Breast epithelium (tissue), 4 donors: ENCODE results near the gene TAGLN. TPM values are rescaled to one million over a fixed set of nuclear protein-coding genes. Genes with fewer than 3 reads are reported as not detected.

ENCODE experiments used
- DNase-seq, 2 donors: peaks; one replicate each; pipeline ENCODE4 v3.0.0-alpha.2; 2019; ENCODE audit warnings: low spot score in 2 of 2
- H3K27ac ChIP-seq, 2 donors: fragments of 200-600 bp; sonication (generic) in 1 of 2; one replicate each; pipeline ENCODE4 v1.5.1; 2016 to 2019; ENCODE audit warnings: mild to moderate bottlenecking in 1 of 2
- H3K27me3 ChIP-seq, 2 donors: fragments of 200-600 bp; sonication (generic) in 1 of 2; one replicate each; pipeline versions ENCODE4 v1.5.1 to v1.6.0; 2017 to 2019; ENCODE audit warnings: control low read depth in 1 of 2, mild to moderate bottlenecking in 1 of 2
- H3K36me3 ChIP-seq: fragments of 200-600 bp; one replicate; pipeline ENCODE4 v1.5.1; 2019
- H3K4me1 ChIP-seq, 2 donors: fragments of 200-600 bp; sonication (generic); one replicate each; pipeline ENCODE4 v1.5.1; 2016 to 2019; ENCODE audit warnings: control low read depth in 1 of 2
- H3K4me3 ChIP-seq, 3 donors: fragments of 200-600 bp; sonication (generic); 1 replicate in 2 of 3; 2 replicates in 1 of 3; pipeline ENCODE4 v1.5.1; 2016 to 2019; ENCODE audit warnings: mild to moderate bottlenecking in 3 of 3, moderate library complexity in 2 of 3
- H3K9me3 ChIP-seq, 2 donors: fragments of 200-600 bp; sonication (generic) in 1 of 2; one replicate each; pipeline ENCODE4 v1.5.1; 2016 to 2019; ENCODE audit warnings: control low read depth in 1 of 2
- POLR2A ChIP-seq: fragments of 450-650 bp; IDR thresholded peaks from one replicate; pipeline ENCODE4 v1.6.1; 2016; ENCODE audit warnings: antibody characterized with exemption, mild to moderate bottlenecking, moderate library complexity
- POLR2AphosphoS5 ChIP-seq, 3 donors: sonication (generic); formaldehyde crosslinking; IDR thresholded peaks; one replicate each; pipeline ENCODE4 v1.6.1; 2017; ENCODE audit warnings: antibody characterized with exemption in 3 of 3
- intact Hi-C: fragments of 100-400 bp; cut with DNase I; formaldehyde crosslinking; loops from one replicate; pipeline ENCODE4 v1.15.1; 2023; ENCODE audit warnings: low total_unique reads
- total RNA-seq, 3 donors: library from RNA; depleted of rRNA; stranded (reverse); fragments of >200 nt; gene quantifications; one replicate each; pipeline ENCODE4 v1.1.0, GENCODE V29; 2016
- TF ChIP-seq, protein P1 (sequence below), 3 donors: fragments of 450-650 bp; IDR thresholded peaks; one replicate each; pipeline ENCODE4 v1.5.1; 2016 to 2017; ENCODE audit warnings: antibody characterized with exemption in 3 of 3, mild to moderate bottlenecking in 3 of 3, moderate library complexity in 3 of 3

The TAGLN gene
- total RNA-seq, 3 donors from 2014 or later = 602 to 1,663 (median 1,380) TPM

DNA sequence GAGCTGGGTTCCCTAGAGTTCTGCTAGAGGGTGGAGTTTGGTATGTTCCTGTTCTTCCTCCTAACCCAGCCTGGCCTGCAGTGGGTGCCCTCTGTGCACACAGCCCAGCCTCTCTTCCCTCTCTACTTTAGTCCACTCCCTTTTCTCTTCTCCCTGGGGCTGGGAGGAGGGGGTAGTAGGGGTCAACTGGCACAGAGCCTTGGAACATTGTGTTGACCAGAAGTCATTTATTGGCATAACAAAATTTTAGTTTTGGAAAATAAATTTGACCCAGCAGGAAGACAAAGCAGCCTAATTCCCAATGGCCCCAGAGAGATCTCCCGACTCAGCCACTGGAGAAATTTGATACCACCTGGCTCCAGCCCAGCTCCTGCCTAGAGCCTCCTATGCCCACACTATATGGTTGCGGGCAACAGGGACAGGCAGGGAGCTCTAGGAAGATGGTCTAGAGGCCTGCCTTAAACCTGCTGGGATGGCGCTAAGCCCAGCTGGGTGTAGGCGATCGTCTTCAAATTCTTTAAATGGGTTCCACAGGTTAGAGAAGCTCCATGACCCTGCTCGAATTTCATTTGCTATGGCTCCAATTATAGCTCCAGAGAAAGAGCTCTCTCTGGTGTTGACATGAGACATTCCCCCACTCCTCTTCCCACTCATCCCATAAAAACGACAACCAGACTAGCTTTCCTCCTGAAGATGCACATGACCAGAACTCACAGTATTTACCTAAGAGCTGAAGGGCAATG, 22.8 kb downstream of the TAGLN start:
- Histone ChIP-seq H3K36me3 (no peaks in the 10 kb centered on the region), H3K27me3 (no peaks in the 10 kb centered on the region), H3K4me3 (peak overlapping the region in 1 of 3 donors; percentile 17), H3K9me3 (no peaks in the 10 kb centered on the region), H3K4me1 (peaks cover 15 to 33% of the 10 kb centered on the region in 2 donors), H3K27ac (peak overlapping the region; percentile 89 to 93)
- DNase-seq = peak; percentile 57 to 76
- intact Hi-C loops = loop anchor here (10.0 kb wide), 1 partner anchor 347 kb away; no protein-coding TSS in a partner anchor
- no peak for TF ChIP-seq POLR2A
- peak in 2 of 3 donors; percentile 57 to 61 for TF ChIP-seq POLR2AphosphoS5 (IDR thresholded peaks at IDR 0.05)

GRCh38 chr11:117222991-117223740, 24.0 kb downstream of the TAGLN start:
- H3K27ac ChIP-seq = peak overlapping the region; percentile 89 to 93
- H3K4me1 ChIP-seq = peaks cover 15 to 29% of the 10 kb centered on the region in 2 donors
- no peak overlapping the region for H3K4me3 ChIP-seq
- H3K27me3 ChIP-seq = no peaks in the 10 kb centered on the region
- intact Hi-C loops = loop anchor here (10.0 kb wide), 1 partner anchor 348 kb away; no protein-coding TSS in a partner anchor
- no peaks in the 10 kb centered on the region for H3K9me3 ChIP-seq
- TF ChIP-seq POLR2AphosphoS5 (IDR thresholded peaks at IDR 0.05) = no peak
- DNase-seq = peak; percentile 15 to 20
- no peaks in the 10 kb centered on the region for H3K36me3 ChIP-seq

GRCh38 chr11:117223741-117224689, 24.8 kb downstream of the TAGLN start:
- no peaks in the 10 kb centered on the region for H3K36me3 ChIP-seq

GRCh38 chr11:117225553-117226170, 26.5 kb downstream of the TAGLN start:
- no peak overlapping the region for H3K4me3 ChIP-seq
- DNase-seq = no peak
- intact Hi-C loops = loop anchor here (10.0 kb wide), 1 partner anchor 351 kb away; no protein-coding TSS in a partner anchor
- H3K9me3 ChIP-seq = no peaks in the 10 kb centered on the region
- H3K4me1 ChIP-seq = peaks cover 7 to 11% of the 10 kb centered on the region in 2 donors
- TF ChIP-seq POLR2AphosphoS5 (IDR thresholded peaks at IDR 0.05) = no peak
- TF ChIP-seq, protein P1, sequence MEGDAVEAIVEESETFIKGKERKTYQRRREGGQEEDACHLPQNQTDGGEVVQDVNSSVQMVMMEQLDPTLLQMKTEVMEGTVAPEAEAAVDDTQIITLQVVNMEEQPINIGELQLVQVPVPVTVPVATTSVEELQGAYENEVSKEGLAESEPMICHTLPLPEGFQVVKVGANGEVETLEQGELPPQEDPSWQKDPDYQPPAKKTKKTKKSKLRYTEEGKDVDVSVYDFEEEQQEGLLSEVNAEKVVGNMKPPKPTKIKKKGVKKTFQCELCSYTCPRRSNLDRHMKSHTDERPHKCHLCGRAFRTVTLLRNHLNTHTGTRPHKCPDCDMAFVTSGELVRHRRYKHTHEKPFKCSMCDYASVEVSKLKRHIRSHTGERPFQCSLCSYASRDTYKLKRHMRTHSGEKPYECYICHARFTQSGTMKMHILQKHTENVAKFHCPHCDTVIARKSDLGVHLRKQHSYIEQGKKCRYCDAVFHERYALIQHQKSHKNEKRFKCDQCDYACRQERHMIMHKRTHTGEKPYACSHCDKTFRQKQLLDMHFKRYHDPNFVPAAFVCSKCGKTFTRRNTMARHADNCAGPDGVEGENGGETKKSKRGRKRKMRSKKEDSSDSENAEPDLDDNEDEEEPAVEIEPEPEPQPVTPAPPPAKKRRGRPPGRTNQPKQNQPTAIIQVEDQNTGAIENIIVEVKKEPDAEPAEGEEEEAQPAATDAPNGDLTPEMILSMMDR (IDR thresholded peaks at IDR 0.05) = no peak
- no peak for TF ChIP-seq POLR2A
- H3K27me3 ChIP-seq = no peaks in the 10 kb centered on the region
- H3K27ac ChIP-seq = no peak overlapping the region
- H3K36me3 ChIP-seq = no peaks in the 10 kb centered on the region

More at GRCh38 chr11:117223741-117224689, 24.8 kb downstream of the TAGLN start:
- no peaks in the 10 kb centered on the region for H3K9me3 ChIP-seq
- DNase-seq = peak; percentile 12 to 33
- TF ChIP-seq POLR2A = no peak
- TF ChIP-seq, protein P1 (IDR thresholded peaks at IDR 0.05) = no peak
- no peak for TF ChIP-seq POLR2AphosphoS5 (IDR thresholded peaks at IDR 0.05)
- H3K27me3 ChIP-seq = no peaks in the 10 kb centered on the region
- H3K27ac ChIP-seq = peak overlapping the region; percentile 89 to 93
- intact Hi-C loops = loop anchor here (10.0 kb wide), 1 partner anchor 349 kb away; no protein-coding TSS in a partner anchor
- no peak overlapping the region for H3K4me3 ChIP-seq
- H3K4me1 ChIP-seq = peaks cover 14 to 27% of the 10 kb centered on the region in 2 donors

DNA sequence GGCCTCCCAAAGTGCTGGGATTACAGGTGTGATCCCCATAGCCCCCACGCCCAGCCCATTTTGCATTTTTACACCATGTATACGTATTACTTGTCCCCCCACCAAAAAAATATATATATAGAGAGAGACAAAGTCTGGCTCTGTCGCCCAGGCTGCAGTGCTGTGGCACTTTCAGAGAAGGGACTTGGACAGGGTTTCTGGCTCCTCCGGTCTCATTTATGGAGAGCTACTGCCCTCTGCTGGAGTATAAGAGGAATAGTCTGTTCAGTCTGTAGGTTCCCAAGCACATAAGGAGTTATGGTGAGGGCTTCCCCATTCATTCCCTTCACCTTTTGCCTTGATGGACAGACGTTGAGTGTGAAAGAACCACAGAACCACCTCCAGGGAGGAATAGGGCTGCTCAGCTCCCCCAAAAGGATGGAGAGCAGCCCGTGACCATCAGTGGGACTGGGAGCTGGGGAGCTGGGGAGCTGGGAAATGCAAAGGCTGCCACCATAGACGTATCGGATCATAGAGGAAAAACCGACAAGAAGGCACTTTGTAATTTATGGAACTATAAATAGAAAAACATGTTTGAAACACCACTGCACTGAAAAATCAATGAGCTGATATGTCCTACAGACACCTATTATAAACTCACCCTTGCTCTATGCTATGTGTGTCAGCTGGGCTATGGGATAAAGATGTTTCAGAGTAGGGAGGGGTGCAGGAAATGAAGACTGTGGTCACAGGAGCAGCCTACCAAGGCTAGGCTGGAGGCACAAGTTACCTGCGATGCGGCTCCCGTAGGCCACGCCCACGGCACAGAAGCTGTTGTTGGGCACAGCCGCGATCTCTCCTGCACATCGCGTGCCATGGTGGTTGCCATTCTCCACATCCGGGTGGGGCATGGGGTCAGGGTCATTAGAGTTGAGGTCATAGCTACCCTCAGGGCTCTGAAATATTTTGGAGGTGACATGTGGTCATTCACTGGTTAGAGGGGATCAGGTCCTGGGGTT, 27.5 kb downstream of the TAGLN start:
- Histone ChIP-seq H3K4me1 (peaks cover 3 to 8% of the 10 kb centered on the region in 2 donors), H3K4me3 (no peak overlapping the region), H3K9me3 (no peaks in the 10 kb centered on the region), H3K27ac (no peak overlapping the region), H3K27me3 (no peaks in the 10 kb centered on the region), H3K36me3 (no peaks in the 10 kb centered on the region)
- intact Hi-C loops = loop anchor here (10.0 kb wide), 1 partner anchor 352 kb away; no protein-coding TSS in a partner anchor
- no peak for DNase-seq
- TF ChIP-seq, protein P1 (IDR thresholded peaks at IDR 0.05) = peak; percentile 38 to 88 (median 86)
- peak in 1 of 3 donors; percentile 20 for TF ChIP-seq POLR2AphosphoS5 (IDR thresholded peaks at IDR 0.05)
- no peak for TF ChIP-seq POLR2A
